NCI-H2107 treated with DMSO at 0.1 percent for 48 hours (cell line): ENCODE measurements around the gene ELP5.

Experiments
- DNase-seq: peaks from one replicate; lab custom pipeline; 2025; ENCODE audit not compliant: unreplicated experiment; lab: John Stamatoyannopoulos, UW

Gene ELP5

DNA sequence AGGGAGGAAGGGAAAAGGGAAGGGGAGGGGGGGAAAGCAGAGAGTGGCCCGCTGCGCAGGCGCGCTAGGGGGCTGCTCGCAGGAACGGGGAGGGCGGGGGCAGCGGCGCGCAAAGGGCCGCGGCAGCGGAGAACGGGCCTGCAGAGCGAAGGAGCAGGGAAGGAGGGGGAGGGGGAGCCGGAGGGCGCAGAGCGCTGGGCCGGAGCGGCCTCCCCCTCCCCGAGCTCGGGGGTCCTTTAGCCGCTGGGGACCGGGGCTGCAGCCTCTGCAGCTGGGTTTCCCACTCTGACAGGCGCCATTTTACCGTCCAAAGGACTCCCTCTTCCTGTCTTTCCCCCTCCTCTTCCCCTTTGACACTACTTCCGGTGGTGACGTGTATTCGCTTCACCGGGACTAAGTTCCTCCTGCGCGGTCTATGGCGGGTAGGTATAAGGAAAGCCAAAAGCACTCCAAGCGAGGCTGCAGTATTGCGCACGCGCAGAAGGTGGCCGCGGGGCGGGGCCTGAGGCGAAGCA, 297 bp upstream of the ELP5 start, which contains the start of gene CTDNEP1:
TSS of gene CTDNEP1 (minus strand) at position 74 of the 515 bp plus-strand sequence. CDS start 438 bp downstream, outside the sequence.
- peak; percentile 96 for DNase-seq

GRCh38 chr17:7253082-7253481, 1.1 kb downstream of the ELP5 start:
- DNase-seq, result no peak

GRCh38 chr17:7254511-7254910, 2.5 kb downstream of the ELP5 start:
- no peak for DNase-seq

GRCh38 chr17:7256766-7257456, 4.9 kb downstream of the ELP5 start:
- DNase-seq, result no peak

DNA sequence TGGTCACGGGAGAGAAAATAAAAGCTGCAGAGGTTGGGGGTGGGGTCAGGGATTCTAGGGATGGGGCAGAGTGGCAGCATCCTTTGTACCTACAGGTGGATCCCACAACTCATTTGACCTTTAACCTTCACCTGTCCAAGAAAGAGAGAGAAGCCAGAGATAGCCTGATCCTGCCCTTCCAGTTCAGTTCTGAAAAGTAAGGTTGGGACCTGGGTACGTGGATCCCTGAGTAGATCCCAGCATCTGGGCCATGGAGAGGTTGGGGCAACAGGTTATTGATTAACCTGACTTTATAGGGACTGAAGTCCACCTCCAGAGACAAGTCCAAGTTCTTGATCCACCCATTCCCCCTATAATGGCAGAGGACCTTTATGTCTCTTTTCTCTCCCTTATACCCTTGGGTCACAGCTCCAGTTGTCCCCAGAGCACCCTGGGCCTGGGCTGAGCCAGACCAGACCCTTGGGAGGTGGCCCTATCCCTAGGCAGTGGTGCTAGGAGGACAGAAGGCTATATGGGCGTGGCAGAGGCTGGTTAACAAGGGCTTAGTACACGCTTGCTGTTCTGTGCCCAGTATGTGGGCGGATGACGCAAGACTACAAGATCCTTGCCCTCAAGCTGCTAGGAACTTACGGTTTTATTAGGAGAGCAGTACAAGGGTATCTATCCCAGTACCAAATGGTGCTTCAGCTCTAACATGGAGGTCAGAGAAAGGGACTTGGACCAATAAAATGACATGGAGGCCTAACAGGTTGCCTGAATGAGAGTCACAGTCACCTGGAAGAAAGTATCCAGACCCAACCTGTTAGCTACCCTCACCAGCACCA, 6.9 kb downstream of the ELP5 start:
- DNase-seq, result no peak

DNA sequence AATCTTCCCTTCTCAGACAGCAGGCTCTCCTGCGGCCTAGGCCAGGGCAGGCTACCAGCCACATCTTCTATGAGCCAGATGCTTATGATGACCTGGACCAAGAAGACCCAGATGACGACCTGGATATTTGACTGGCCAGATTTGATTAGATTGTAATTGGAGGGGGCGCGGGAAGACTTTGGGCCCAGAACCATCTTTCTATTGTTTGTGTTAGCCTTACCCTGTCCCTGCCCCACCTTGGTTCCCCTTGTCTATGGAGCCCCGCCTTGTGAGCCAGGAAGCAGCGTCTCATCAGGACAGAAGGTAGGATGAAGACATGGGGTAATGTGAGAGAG, 7.5 kb downstream of the ELP5 start:
- no peak for DNase-seq

GRCh38 chr17:7260151-7260550, 8.1 kb downstream of the ELP5 start:
- no peak for DNase-seq

GRCh38 chr17:7260651-7261378, 8.8 kb downstream of the ELP5 start:
- DNase-seq, result no peak

DNA sequence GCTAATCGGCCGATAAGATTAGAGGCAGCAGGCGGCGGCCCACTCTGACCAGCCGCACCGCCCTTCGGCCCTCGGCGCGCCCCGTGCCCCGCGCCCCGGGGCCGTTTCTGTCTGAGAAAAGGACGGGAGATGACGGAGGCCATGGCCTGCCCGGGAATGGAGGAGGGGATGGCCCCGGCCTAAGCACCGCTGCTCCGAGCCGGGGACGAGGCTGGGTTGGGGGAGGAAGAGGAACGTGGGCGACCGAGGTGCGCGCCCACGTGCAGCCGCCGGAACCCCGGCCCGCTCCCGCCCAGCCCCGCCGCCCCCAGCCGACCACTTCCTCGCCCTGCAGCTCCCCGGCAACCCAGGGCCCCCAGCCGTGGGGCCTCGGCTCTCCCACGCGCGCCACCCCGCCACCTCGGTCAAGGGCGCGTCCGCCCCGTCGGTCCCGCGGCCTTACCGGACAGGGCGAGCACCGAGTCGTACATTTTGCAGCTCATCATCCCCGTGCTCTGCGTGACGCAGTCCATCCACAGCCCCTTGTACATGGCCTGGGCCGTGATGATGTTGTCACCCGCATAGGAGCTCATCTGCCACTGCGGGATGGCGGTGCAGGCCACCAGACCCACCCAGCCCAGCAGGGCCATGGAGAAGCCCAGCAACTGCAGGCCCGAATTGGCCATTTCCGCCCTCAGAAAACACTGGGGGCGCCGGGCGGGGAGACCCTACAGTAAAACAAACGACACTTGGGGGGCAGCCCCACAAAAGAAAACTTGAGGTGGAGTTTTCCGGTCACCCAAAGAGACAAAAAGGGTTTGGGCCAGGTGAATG, 9.6 kb downstream of the ELP5 start:
- DNase-seq, result no peak

DNA sequence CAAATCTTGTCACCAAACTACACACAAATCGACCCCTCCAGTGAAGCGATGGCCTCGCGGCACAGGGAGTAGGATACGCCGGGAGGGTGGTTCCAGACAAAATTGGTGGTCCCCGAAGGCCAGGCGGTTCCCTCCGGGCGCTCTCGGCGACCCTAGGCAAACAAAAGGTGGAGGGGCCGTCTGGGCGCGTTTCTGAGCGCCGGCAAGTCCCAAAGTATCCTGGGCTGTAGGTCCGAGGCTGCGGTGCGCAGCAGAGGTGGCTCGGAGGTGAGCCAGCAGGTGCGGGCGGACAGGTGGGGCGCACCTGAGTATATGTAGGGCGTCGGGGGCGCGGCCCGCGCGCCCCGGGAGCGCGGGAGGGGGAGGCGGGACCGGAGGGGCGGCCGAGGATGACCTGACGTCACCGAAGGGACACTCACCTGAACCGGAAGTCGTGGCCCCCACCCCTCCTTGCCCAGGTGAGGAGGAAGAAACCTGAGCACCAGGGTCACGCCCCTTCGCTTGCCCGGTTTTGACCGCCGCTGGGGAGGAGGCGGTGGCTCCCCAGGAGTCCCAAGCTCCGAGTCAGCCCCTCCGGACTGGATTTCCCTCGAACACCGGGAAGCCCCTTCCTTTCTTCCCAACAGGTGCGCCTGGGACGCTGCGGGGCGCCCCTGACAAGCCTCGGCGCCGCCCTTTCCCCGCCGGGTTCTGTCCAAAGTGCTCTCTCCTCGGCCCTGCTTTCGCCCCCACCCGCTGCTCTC, 10.3 kb downstream of the ELP5 start, which contains the start of gene CLDN7:
TSS of gene CLDN7 (minus strand) at position 287 of the 743 bp plus-strand sequence. CDS start 435 bp downstream, outside the sequence.
- peak; percentile 33 for DNase-seq

- DNase-seq, result peak; percentile 10
These were observed 11.2 kb downstream of the ELP5 start for GRCh38 chr17:7262935-7263800.

GRCh38 chr17:7263801-7264078, 11.7 kb downstream of the ELP5 start:
- no peak for DNase-seq

DNA sequence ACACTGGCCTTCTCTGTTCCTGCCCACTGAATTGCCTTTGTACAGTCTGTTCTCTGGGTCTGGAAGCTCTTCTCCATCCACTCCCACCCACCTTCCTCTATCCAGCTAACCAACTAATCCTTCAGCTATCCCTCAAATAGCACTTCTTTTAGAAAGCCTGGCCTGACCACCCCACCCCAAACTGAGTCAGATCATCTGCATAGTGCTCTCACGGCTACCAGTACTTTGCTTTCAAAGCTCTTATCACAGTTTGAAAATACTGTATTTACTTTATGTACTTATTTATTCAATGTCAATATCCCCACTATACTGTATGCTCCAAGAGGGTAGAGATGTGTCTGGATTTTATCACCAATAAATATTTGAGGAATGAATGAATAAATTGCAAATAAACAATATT, 14.8 kb downstream of the ELP5 start:
- DNase-seq, result no peak

DNA sequence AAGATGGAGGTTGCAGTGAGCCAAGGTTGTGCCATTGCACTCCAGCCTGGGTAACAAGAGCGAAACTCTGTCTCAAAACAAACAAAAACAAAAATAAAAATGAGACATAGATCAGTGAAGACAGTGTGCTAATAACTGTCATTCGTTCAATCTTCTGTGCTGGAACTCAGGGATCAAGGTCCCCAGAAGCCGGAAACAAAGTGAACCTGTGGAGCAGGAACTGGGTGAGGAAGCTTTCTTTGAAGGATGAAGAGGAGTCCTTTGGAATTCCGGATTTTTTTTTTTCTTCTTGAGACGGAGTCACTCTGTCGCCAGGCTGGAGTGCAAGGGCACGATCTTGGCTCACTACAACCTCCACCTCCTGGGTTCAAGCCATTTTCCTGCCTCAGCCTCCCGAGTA, 27.4 kb downstream of the ELP5 start:
- DNase-seq, result no peak

GRCh38 chr17:7280519-7281073, 28.6 kb downstream of the ELP5 start:
- DNase-seq, result peak; percentile 59

DNA sequence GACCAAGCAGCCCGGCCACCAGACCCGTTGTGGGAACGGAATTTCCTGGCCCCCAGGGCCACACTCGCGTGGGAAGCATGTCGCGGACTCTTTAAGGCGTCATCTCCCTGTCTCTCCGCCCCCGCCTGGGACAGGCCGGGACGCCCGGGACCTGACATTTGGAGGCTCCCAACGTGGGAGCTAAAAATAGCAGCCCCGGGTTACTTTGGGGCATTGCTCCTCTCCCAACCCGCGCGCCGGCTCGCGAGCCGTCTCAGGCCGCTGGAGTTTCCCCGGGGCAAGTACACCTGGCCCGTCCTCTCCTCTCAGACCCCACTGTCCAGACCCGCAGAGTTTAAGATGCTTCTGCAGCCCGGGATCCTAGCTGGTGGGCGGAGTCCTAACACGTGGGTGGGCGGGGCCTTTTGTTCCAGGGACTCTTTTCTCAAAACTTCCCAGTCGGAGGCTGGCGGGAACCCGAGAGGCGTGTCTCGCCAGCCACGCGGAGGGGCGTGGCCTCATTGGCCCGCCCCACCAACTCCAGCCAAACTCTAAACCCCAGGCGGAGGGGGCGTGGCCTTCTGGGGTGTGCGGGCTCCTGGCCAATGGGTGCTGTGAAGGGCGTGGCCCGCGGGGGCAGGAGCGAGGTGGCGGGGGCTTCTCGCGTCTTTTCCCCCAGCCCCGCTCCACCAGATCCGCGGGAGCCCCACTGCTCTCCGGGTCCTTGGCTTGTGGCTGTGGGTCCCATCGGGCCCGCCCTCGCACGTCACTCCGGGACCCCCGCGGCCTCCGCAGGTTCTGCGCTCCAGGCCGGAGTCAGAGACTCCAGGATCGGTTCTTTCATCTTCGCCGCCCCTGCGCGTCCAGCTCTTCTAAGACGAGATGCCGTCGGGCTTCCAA, 29.3 kb downstream of the ELP5 start, which contains the start of gene SLC2A4:
TSS of gene SLC2A4 (plus strand) at position 645 of the 879 bp plus-strand sequence. CDS start at position 862, 217 bp downstream.
- no peak for DNase-seq

- DNase-seq, result no peak
These were observed 30.1 kb downstream of the ELP5 start for GRCh38 chr17:7281953-7282751.
